ENCODE data around the gene MRPL22. TPM values are rescaled to one million over a fixed set of nuclear protein-coding genes. Genes with fewer than 3 reads are reported as not detected.

The MRPL22 gene
- total and polyA plus RNA-seq, 2 of the 13 experiments (the other 11 are each of a cell fraction or from before 2014, with no cell fraction given): 66.8 to 84.8 TPM

DNA sequence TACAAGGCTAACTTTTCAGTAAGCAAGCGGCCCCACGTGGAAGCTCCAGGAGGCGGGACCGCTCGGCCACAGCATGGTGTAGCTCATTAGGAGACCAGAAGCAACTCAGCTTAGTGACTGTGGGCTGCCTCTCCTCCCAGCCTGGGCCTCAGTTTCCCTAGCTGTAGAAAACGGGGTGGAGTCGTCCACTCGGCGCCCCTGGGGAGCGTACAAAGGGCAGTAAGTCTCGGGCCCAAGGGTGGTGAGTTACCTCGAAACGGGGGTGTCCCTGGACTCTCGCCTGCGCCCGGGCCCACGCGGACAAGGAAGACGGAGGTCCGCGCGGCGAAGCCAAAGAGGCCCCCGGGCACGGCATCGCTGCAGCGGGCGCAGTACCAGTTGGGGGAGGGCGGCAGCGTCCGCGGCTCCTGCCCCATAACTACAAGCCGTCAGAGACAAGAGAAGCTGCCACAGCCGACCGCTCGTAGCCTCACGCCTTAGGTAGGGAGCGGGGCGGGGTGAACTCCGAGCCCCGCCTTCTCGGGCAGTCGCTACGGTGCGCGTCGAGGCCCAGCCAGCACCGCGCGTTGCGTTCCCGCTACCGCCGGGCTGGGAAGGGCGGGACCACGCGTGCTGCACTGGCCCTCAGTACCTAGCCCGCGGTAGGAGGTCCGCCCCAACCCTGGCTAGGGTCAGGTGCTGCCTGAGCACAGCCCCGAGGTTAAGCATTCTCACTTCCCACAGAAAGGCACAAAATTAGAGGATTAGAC is 3.0 kb upstream of the MRPL22 start, which contains the start of gene GEMIN5 (continued):
- TF ChIP-seq ZNF10 (CRISPR knock-in tag; IDR thresholded peaks at IDR 0.05; ENCODE audit: borderline replicate concordance, low read depth) (no peak), SP5 (CRISPR knock-in tag; IDR thresholded peaks at IDR 0.05; ENCODE audit: borderline replicate concordance, low read depth) (peak; percentile 85), PCBP1 (IDR thresholded peaks at IDR 0.05; ENCODE audit: borderline replicate concordance, low read depth, low read length) (peak; percentile 42; the same call in 1 of the 2 replicates), TCF7L2 (IDR thresholded peaks at IDR 0.05; ENCODE audit: low read depth, low read length) (no peak), ZFP1 (CRISPR knock-in tag; IDR thresholded peaks at IDR 0.05) (no peak; the same call in 1 of the 2 replicates), PAWR (CRISPR knock-in tag; IDR thresholded peaks at IDR 0.05; ENCODE audit: borderline replicate concordance) (no peak), MBD4 (IDR thresholded peaks at IDR 0.05; ENCODE audit: borderline replicate concordance, low read length) (no peak), SIN3B (IDR thresholded peaks at IDR 0.05; ENCODE audit: low read length) (no peak), SIX1 (CRISPR knock-in tag; IDR thresholded peaks at IDR 0.05; ENCODE audit: borderline replicate concordance) (no peak), ZFAT (CRISPR knock-in tag; conservative IDR thresholded peaks at IDR 0.05) (no peak), ZNF766 (CRISPR knock-in tag; IDR thresholded peaks at IDR 0.05; ENCODE audit: borderline replicate concordance) (no peak), HNRNPH1 (optimal IDR thresholded peaks at IDR 0.05; ENCODE audit: low read depth, low read length) (no peak), ZZZ3 (CRISPR knock-in tag; IDR thresholded peaks at IDR 0.05; ENCODE audit: borderline replicate concordance) (peak; percentile 90), FOXM1 (CRISPR knock-in tag; IDR thresholded peaks at IDR 0.05) (no peak), ZNF83 (CRISPR knock-in tag; IDR thresholded peaks at IDR 0.05; ENCODE audit: borderline replicate concordance) (peak; percentile 72; the same call in 1 of the 2 replicates), EP300 (IDR thresholded peaks at IDR 0.05; ENCODE audit: low read depth in 2 of 2, low read length in 2 of 2) (0 out of 4 replicates have a peak, but pooled peaks of 1 of the 2 experiments have one; percentile 16), EP300 (CRISPR knock-in tag; IDR thresholded peaks at IDR 0.05; ENCODE audit: borderline replicate concordance) (no peak), STAG1 (CRISPR knock-in tag; IDR thresholded peaks at IDR 0.05) (no peak), HMGA1 (CRISPR knock-in tag; conservative IDR thresholded peaks at IDR 0.05) (no peak), ZNF746 (CRISPR knock-in tag; IDR thresholded peaks at IDR 0.05) (peak; percentile 72; the same call in 1 of the 2 replicates), KDM4B (CRISPR knock-in tag; IDR thresholded peaks at IDR 0.05) (peak; percentile 64; the same call in 1 of the 2 replicates), HIVEP1 (CRISPR knock-in tag; IDR thresholded peaks at IDR 0.05) (0 out of 2 replicates have a peak, but pooled peaks have one; percentile 6), TOPORS (CRISPR knock-in tag; IDR thresholded peaks at IDR 0.05) (no peak), ZNF292 (CRISPR knock-in tag; IDR thresholded peaks at IDR 0.05; ENCODE audit: borderline replicate concordance, low read depth) (no peak; the same call in none of the 2 replicates), SOX6 (IDR thresholded peaks at IDR 0.05) (no peak), SOX6 (CRISPR knock-in tag; IDR thresholded peaks at IDR 0.05) (peak; percentile 59)
- TF ChIP-seq, protein P1, sequence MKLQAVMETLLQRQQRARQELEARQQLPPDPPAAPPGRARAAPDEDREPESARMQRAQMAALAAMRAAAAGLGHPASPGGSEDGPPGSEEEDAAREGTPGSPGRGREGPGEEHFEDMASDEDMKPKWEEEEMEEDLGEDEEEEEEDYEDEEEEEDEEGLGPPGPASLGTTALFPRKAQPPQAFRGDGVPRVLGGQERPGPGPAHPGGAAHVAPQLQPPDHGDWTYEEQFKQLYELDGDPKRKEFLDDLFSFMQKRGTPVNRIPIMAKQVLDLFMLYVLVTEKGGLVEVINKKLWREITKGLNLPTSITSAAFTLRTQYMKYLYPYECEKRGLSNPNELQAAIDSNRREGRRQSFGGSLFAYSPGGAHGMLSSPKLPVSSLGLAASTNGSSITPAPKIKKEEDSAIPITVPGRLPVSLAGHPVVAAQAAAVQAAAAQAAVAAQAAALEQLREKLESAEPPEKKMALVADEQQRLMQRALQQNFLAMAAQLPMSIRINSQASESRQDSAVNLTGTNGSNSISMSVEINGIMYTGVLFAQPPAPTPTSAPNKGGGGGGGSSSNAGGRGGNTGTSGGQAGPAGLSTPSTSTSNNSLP (IDR thresholded peaks at IDR 0.05; ENCODE audit: low read depth, low read length): no peak
- TF ChIP-seq, protein P2, sequence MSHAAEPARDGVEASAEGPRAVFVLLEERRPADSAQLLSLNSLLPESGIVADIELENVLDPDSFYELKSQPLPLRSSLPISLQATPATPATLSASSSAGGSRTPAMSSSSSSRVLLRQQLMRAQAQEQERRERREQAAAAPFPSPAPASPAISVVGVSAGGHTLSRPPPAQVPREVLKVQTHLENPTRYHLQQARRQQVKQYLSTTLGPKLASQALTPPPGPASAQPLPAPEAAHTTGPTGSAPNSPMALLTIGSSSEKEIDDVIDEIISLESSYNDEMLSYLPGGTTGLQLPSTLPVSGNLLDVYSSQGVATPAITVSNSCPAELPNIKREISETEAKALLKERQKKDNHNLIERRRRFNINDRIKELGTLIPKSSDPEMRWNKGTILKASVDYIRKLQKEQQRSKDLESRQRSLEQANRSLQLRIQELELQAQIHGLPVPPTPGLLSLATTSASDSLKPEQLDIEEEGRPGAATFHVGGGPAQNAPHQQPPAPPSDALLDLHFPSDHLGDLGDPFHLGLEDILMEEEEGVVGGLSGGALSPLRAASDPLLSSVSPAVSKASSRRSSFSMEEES (CRISPR knock-in tag; IDR thresholded peaks at IDR 0.05): 0 out of 2 replicates have a peak, but pooled peaks have one; percentile 41
- TF ChIP-seq, protein P3, sequence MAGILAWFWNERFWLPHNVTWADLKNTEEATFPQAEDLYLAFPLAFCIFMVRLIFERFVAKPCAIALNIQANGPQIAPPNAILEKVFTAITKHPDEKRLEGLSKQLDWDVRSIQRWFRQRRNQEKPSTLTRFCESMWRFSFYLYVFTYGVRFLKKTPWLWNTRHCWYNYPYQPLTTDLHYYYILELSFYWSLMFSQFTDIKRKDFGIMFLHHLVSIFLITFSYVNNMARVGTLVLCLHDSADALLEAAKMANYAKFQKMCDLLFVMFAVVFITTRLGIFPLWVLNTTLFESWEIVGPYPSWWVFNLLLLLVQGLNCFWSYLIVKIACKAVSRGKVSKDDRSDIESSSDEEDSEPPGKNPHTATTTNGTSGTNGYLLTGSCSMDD (CRISPR knock-in tag; IDR thresholded peaks at IDR 0.05): no peak
